Vagina (tissue), 2 donors: ENCODE measurements around the gene SLC6A6. TPM values are rescaled to one million over a fixed set of nuclear protein-coding genes. Genes with fewer than 3 reads are reported as not detected.
A peak's percentile ranks its signal among the peaks of the same experiment; 100 is the strongest.
"Not testable (repeated sequence)": the region's sequence is repeated elsewhere in the genome, so short reads cannot be mapped to it uniquely, and the experiment has no call there.

ENCODE experiments used
- DNase-seq, 2 donors: peaks; one replicate each; pipeline ENCODE4 v3.0.0-alpha.2; 2017; ENCODE audit errors: extremely low spot score in 2 of 2
- H3K27ac ChIP-seq: fragments of 200-600 bp; sonication (generic); one replicate; pipeline ENCODE4 v1.5.1; 2019
- H3K27me3 ChIP-seq: fragments of 200-600 bp; sonication (generic); one replicate; pipeline ENCODE4 v1.5.1; 2019
- H3K36me3 ChIP-seq, 2 donors: fragments of 200-600 bp; sonication (generic); one replicate each; pipeline ENCODE4 v1.5.1; 2017 to 2019
- H3K4me1 ChIP-seq: fragments of 200-600 bp; sonication (generic); one replicate; pipeline ENCODE4 v1.5.1; 2019
- H3K4me3 ChIP-seq, 2 donors: fragments of 200-600 bp; sonication (generic); 1 replicate in 1 of 2; 2 replicates in 1 of 2; pipeline ENCODE4 v1.5.1; 2016 to 2019
- H3K9me3 ChIP-seq: fragments of 200-600 bp; sonication (generic); one replicate; pipeline ENCODE4 v1.5.1; 2019
- CTCF ChIP-seq, 3 experiments: fragments of 450-650 bp in 2 of 3; fragments of 200-600 bp in 1 of 3; sonication (generic) in 1 of 3; IDR thresholded peaks; one replicate each; pipeline ENCODE4 v1.5.1; 2017 to 2019; ENCODE audit warnings: antibody characterized with exemption in 3 of 3, mild to moderate bottlenecking in 2 of 3, moderate library complexity in 2 of 3
- POLR2A ChIP-seq, 2 donors: fragments of 450-650 bp; IDR thresholded peaks; one replicate each; pipeline ENCODE4 v1.6.1; 2017; ENCODE audit warnings: antibody characterized with exemption in 2 of 2, mild to moderate bottlenecking in 2 of 2, moderate library complexity in 2 of 2
- POLR2AphosphoS5 ChIP-seq, 2 donors: sonication (generic); formaldehyde crosslinking; IDR thresholded peaks; one replicate each; pipeline ENCODE4 v1.9.0; 2017; ENCODE audit warnings: antibody characterized with exemption in 2 of 2, mild to moderate bottlenecking in 2 of 2, low read depth in 1 of 2; ENCODE audit not compliant: insufficient read depth in 1 of 2
- intact Hi-C: fragments of 100-400 bp; cut with DNase I; formaldehyde crosslinking; loops from one replicate; pipeline ENCODE4 v1.15.1; 2023
- total RNA-seq: library from RNA; depleted of rRNA; stranded (reverse); fragments of >200 nt; gene quantifications from one replicate; pipeline ENCODE4 v1.2.3, GENCODE V29; 2016

Gene SLC6A6
- total RNA-seq, 1 donor from 2014 or later = 30.7 TPM

DNA sequence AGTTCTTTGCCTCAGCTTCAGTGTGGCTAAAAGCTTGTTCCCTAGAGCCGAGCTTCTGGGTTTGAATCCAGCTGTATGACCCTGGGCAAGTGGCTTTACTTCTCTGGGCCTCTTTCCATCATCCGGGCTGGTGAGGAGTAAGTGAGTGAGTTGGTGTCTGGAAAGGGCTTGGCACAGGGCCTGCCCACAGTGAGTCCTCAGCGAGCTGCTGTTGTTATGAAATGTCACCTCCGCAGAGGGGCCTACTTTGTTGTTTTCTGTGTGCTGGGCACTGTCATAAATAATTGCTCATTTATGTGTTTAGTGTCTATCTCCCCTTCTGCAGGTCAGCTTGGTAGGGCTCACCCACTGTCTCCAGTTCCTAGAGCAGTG is 31.7 kb downstream of the SLC6A6 start:
- Histone ChIP-seq H3K36me3 (no peaks in the 10 kb centered on the region), H3K9me3 (no peaks in the 10 kb centered on the region), H3K27me3 (no peaks in the 10 kb centered on the region), H3K27ac (no peak overlapping the region), H3K4me3 (no peak overlapping the region), H3K4me1 (peaks cover 67% of the 10 kb centered on the region)
- TF ChIP-seq POLR2A (IDR thresholded peaks at IDR 0.05) (no peak), POLR2AphosphoS5 (IDR thresholded peaks at IDR 0.05; ENCODE audit: insufficient read depth in 1 of 2, low read depth in 1 of 2) (no peak), CTCF (IDR thresholded peaks at IDR 0.05) (no peak)
- DNase-seq = no peak
- intact Hi-C loops = no loop called here

GRCh38 chr3:14434498-14435151 is 32.2 kb downstream of the SLC6A6 start:
- H3K4me3 ChIP-seq = no peak overlapping the region
- DNase-seq = no peak
- TF ChIP-seq CTCF (IDR thresholded peaks at IDR 0.05) (no peak), POLR2A (IDR thresholded peaks at IDR 0.05) (no peak), POLR2AphosphoS5 (IDR thresholded peaks at IDR 0.05; ENCODE audit: insufficient read depth in 1 of 2, low read depth in 1 of 2) (no peak)
- peaks cover 71% of the 10 kb centered on the region for H3K4me1 ChIP-seq
- no peaks in the 10 kb centered on the region for H3K36me3 ChIP-seq
- H3K27ac ChIP-seq = no peak overlapping the region
- no peaks in the 10 kb centered on the region for H3K27me3 ChIP-seq
- H3K9me3 ChIP-seq = no peaks in the 10 kb centered on the region
- intact Hi-C loops = no loop called here

GRCh38 chr3:14435175-14436014 is 33.0 kb downstream of the SLC6A6 start:
- intact Hi-C loops = no loop called here
- Histone ChIP-seq H3K9me3 (no peaks in the 10 kb centered on the region), H3K4me1 (peaks cover 75% of the 10 kb centered on the region), H3K36me3 (no peaks in the 10 kb centered on the region), H3K27ac (no peak overlapping the region), H3K4me3 (no peak overlapping the region), H3K27me3 (no peaks in the 10 kb centered on the region)
- TF ChIP-seq POLR2AphosphoS5 (IDR thresholded peaks at IDR 0.05; ENCODE audit: insufficient read depth in 1 of 2, low read depth in 1 of 2) (peak in 1 of 2 donors; percentile 18), POLR2A (IDR thresholded peaks at IDR 0.05) (no peak)
- no peak for DNase-seq

GRCh38 chr3:14436954-14437281 is 34.5 kb downstream of the SLC6A6 start:
- Histone ChIP-seq H3K9me3 (no peaks in the 10 kb centered on the region), H3K4me3 (no peak overlapping the region), H3K36me3 (no peaks in the 10 kb centered on the region), H3K27me3 (no peaks in the 10 kb centered on the region), H3K27ac (no peak overlapping the region), H3K4me1 (peaks cover 75% of the 10 kb centered on the region)
- DNase-seq = no peak
- TF ChIP-seq POLR2AphosphoS5 (IDR thresholded peaks at IDR 0.05; ENCODE audit: insufficient read depth in 1 of 2, low read depth in 1 of 2) = no peak
- intact Hi-C loops = no loop called here

GRCh38 chr3:14437705-14438104 is 35.3 kb downstream of the SLC6A6 start:
- H3K9me3 ChIP-seq, H3K27me3 ChIP-seq, H3K4me3 ChIP-seq, H3K27ac ChIP-seq, H3K36me3 ChIP-seq, DNase-seq, intact Hi-C loops: not testable (repeated sequence)
- peaks cover 69% of the 10 kb centered on the region for H3K4me1 ChIP-seq

DNA sequence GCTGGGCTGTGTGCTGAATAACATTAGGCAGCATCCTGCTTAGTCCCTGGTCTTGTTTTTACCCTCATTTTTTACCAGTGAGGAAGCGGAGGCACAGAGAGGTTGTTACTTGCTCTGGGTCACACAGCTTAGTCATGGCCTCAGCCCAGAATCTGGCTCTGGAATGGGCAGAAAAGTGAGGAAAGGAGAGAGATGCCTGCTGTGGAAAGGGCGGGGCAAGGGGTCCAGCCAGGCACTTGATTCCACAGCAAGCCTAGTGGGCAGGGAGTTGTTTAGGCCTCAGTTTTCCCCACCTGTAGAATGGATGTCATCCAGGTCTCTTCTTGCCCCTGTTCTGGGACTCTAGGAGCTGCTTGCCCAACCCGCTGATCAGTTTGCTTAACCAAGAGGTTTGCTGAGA is 35.9 kb downstream of the SLC6A6 start:
- intact Hi-C loops = no loop called here
- H3K4me1 ChIP-seq = peaks cover 63% of the 10 kb centered on the region
- H3K36me3 ChIP-seq = no peaks in the 10 kb centered on the region
- no peak for TF ChIP-seq CTCF (IDR thresholded peaks at IDR 0.05)
- no peak for TF ChIP-seq POLR2A (IDR thresholded peaks at IDR 0.05)
- TF ChIP-seq POLR2AphosphoS5 (IDR thresholded peaks at IDR 0.05; ENCODE audit: insufficient read depth in 1 of 2, low read depth in 1 of 2) = no peak
- no peak for DNase-seq
- H3K4me3 ChIP-seq = no peak overlapping the region
- H3K27me3 ChIP-seq = no peaks in the 10 kb centered on the region
- H3K27ac ChIP-seq = no peak overlapping the region
- no peaks in the 10 kb centered on the region for H3K9me3 ChIP-seq
